Body of pancreas (tissue), 4 donors: Measurements from ENCODE around the gene IL18RAP. TPM values are rescaled to one million over a fixed set of nuclear protein-coding genes. Genes with fewer than 3 reads are reported as not detected.

Source experiments
- ATAC-seq: fragments of 150-250 bp; one replicate; pipeline ENCODE4 v1.9.1; 2016
- DNase-seq, 4 donors: peaks; one replicate each; pipeline ENCODE4 v3.0.0-alpha.2; 2019
- H3K27ac ChIP-seq, 4 donors: fragments of 200-600 bp; sonication (generic); 1 replicate in 3 of 4; 2 replicates in 1 of 4; pipeline versions ENCODE4 v1.5.1 to v1.6.1; 2016 to 2019; ENCODE audit warnings: mild to moderate bottlenecking in 1 of 4, mixed read lengths in 1 of 4, moderate library complexity in 1 of 4
- H3K27me3 ChIP-seq, 2 donors: fragments of 200-600 bp; sonication (generic); one replicate each; pipeline ENCODE4 v1.6.0; 2016; ENCODE audit warnings: mild to moderate bottlenecking in 1 of 2
- H3K36me3 ChIP-seq, 2 donors: fragments of 200-600 bp; sonication (generic); replicated peaks in 1 of 2; 2 replicates each; pipeline ENCODE4 v1.5.1; 2016; ENCODE audit warnings: low read depth in 2 of 2; ENCODE audit not compliant: insufficient read depth in 1 of 2
- H3K4me1 ChIP-seq: fragments of 200-600 bp; sonication (generic); one replicate; pipeline ENCODE4 v1.6.0; 2016
- H3K4me3 ChIP-seq, 2 donors: fragments of 200-600 bp; sonication (generic); 1 replicate in 1 of 2; 2 replicates in 1 of 2; pipeline ENCODE4 v1.5.1; 2016 to 2019
- H3K9me3 ChIP-seq, 3 donors: fragments of 200-600 bp; sonication (generic); 1 replicate in 2 of 3; 2 replicates in 1 of 3; pipeline ENCODE4 v1.5.1; 2016
- CTCF ChIP-seq, 7 experiments: fragments of 450-650 bp in 4 of 7; fragments of 200-600 bp in 3 of 7; sonication (generic) in 3 of 7; IDR thresholded peaks; one replicate each; pipeline ENCODE4 v1.5.1; 2016 to 2019; ENCODE audit warnings: antibody characterized with exemption in 7 of 7
- POLR2A ChIP-seq, 3 donors: fragments of 450-650 bp; IDR thresholded peaks; one replicate each; pipeline ENCODE4 v1.6.1; 2016; ENCODE audit warnings: antibody characterized with exemption in 3 of 3, mild to moderate bottlenecking in 2 of 3
- WGBS, 2 donors: methylation state at CpG; one replicate each; pipeline ENCODE4 v1.1.5; 2017; 5-methylcytosine and 5-hydroxymethylcytosine counted together
- intact Hi-C: fragments of 100-400 bp; cut with DNase I; formaldehyde crosslinking; loops from one replicate; pipeline ENCODE4 v1.15.1; 2023
- total RNA-seq, 2 donors: library from RNA; depleted of rRNA; stranded (reverse); fragments of >200 nt; gene quantifications; one replicate each; pipeline ENCODE4 v1.1.0, GENCODE V29; 2016

Gene IL18RAP
- total RNA-seq, 2 donors from 2014 or later, result 4.9 to 24.4 TPM

GRCh38 chr2:102473631-102474030, 50.7 kb downstream of the IL18RAP start:
- Histone ChIP-seq H3K27ac (no peak overlapping the region), H3K4me1 (no peaks in the 10 kb centered on the region), H3K4me3 (no peak overlapping the region), H3K9me3 (no peaks in the 10 kb centered on the region), H3K36me3 (no peaks in the 10 kb centered on the region), H3K27me3 (no peaks in the 10 kb centered on the region)
- 67 to 68% methylated on average over 3 of the region's 3 CpGs for WGBS, 2 donors
- no peak for ATAC-seq
- no peak for DNase-seq
- TF ChIP-seq CTCF (IDR thresholded peaks at IDR 0.05) (no peak), POLR2A (IDR thresholded peaks at IDR 0.05) (no peak)
- intact Hi-C loops, result loop anchor here (10.0 kb wide), 1 partner anchor 141 kb away; the partner anchor contains the start of gene SLC9A2

DNA sequence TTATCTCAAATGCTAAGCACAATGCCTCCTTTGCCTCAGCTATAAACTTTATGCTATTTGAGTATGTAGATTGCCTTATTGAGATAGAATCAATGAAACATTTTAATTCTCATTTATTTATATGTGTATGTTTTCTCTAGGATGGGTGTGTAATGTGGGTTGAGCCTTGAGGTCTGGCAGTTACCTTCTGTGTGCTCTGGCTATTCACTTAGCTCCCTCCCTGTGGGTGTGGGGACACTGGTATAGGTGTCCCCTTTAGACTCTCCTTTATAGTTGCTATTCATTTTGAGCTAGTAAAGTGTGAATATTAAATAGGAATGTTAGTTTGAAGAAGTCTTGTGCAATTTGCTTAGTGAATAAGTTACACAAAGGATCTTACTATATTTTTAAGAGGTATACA, 51.8 kb downstream of the IL18RAP start:
- no peak for DNase-seq
- no peaks in the 10 kb centered on the region for H3K27me3 ChIP-seq
- H3K9me3 ChIP-seq, result no peaks in the 10 kb centered on the region
- no peaks in the 10 kb centered on the region for H3K36me3 ChIP-seq
- no peak overlapping the region for H3K27ac ChIP-seq
- intact Hi-C loops, result loop anchor here (10.0 kb wide), 1 partner anchor 140 kb away; the partner anchor contains the start of gene SLC9A2
- ATAC-seq, result no peak
- no peaks in the 10 kb centered on the region for H3K4me1 ChIP-seq
- H3K4me3 ChIP-seq, result no peak overlapping the region
- TF ChIP-seq POLR2A (IDR thresholded peaks at IDR 0.05), result no peak

GRCh38 chr2:102478686-102479470, 55.9 kb downstream of the IL18RAP start:
- 77 to 81% methylated on average over 36 of the region's 36 CpGs for WGBS, 2 donors
- H3K27ac ChIP-seq, result no peak overlapping the region
- no peak for TF ChIP-seq CTCF (IDR thresholded peaks at IDR 0.05)
- no peaks in the 10 kb centered on the region for H3K4me1 ChIP-seq
- intact Hi-C loops, result loop anchor here (10.0 kb wide), 1 partner anchor 136 kb away; the partner anchor contains the start of gene SLC9A2
- H3K9me3 ChIP-seq, result no peaks in the 10 kb centered on the region
- no peaks in the 10 kb centered on the region for H3K27me3 ChIP-seq
- no peaks in the 10 kb centered on the region for H3K36me3 ChIP-seq
- DNase-seq, result no peak
- H3K4me3 ChIP-seq, result no peak overlapping the region
- no peak for ATAC-seq

GRCh38 chr2:102480285-102481195, 57.6 kb downstream of the IL18RAP start:
- WGBS, 2 donors, result 72 to 77% methylated on average over 11 of the region's 11 CpGs
- H3K4me3 ChIP-seq, result no peak overlapping the region
- H3K27ac ChIP-seq, result no peak overlapping the region
- H3K4me1 ChIP-seq, result no peaks in the 10 kb centered on the region
- intact Hi-C loops, result no loop called here
- no peak for DNase-seq
- no peaks in the 10 kb centered on the region for H3K9me3 ChIP-seq
- no peaks in the 10 kb centered on the region for H3K36me3 ChIP-seq
- TF ChIP-seq CTCF (IDR thresholded peaks at IDR 0.05) (no peak), POLR2A (IDR thresholded peaks at IDR 0.05) (no peak)
- ATAC-seq, result no peak
- no peaks in the 10 kb centered on the region for H3K27me3 ChIP-seq

- Histone ChIP-seq H3K9me3 (no peaks in the 10 kb centered on the region), H3K36me3 (no peaks in the 10 kb centered on the region), H3K27ac (no peak overlapping the region), H3K27me3 (no peaks in the 10 kb centered on the region), H3K4me3 (no peak overlapping the region), H3K4me1 (no peaks in the 10 kb centered on the region)
- no peak for ATAC-seq
- WGBS, 2 donors, result 66 to 73% methylated on average over 6 to 7 of the region's 7 CpGs
- DNase-seq, result no peak
- no peak for TF ChIP-seq POLR2A (IDR thresholded peaks at IDR 0.05)
- no peak for TF ChIP-seq CTCF (IDR thresholded peaks at IDR 0.05)
- intact Hi-C loops, result no loop called here
Measured at GRCh38 chr2:102481931-102482330, 59.0 kb downstream of the IL18RAP start.
